ENCODE measurements around the gene NFE2L1. TPM values are rescaled to one million over a fixed set of nuclear protein-coding genes. Genes with fewer than 3 reads are reported as not detected.

The NFE2L1 gene
- polyA plus RNA-seq, 1 of the 3 experiments (the other 2 are of a cell fraction), result 159 TPM

DNA sequence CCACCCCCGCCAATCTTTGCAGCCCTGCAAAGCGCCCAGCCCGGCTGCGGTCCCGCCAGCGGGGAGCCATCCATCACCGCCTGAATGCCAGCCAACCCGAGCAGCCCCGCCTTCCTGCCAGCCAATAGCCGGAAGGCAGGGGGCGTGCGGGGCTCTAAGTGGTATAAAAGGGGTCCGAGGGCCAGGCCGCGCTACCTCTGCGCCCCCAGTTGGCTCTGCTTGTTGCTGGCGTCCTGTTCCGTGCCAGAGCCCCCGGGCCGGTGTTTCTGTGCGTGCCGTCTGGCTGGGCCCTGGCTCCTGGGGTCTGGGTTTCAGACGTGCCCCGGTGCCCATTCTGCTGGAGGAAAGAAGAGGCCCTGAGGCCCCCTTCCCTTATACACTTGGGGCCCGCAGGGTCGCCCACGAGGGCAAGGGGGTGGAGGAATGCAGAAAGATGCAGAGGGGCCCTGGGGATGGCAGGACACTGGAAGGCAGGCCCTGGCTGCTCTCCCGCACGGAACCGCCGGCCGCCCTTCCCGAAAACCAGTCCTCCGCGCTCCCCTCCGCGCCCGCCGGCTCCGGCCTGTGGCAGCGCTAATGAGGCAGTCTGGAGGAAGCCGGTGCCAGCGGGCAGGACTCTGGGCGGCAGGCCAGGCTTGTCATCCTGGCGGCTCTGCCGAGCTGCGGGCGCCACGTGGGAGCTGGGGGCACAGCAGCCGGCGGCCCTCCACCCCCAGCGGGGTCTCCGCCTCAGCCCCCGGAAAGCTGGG, 24.6 kb upstream of the NFE2L1 start:
- 5% methylated on average over 21 of the region's 54 CpGs for WGBS (ENCODE audit: low lambda C conversion rate)
- Histone ChIP-seq H3K9ac (peak overlapping the region; percentile 47; the same call in 1 of the 2 replicates), H3K79me2 (ENCODE audit: insufficient read depth) (no peaks in the 10 kb centered on the region), H3K27me3 (ENCODE audit: insufficient read depth) (no peaks in the 10 kb centered on the region), H4K20me1 (ENCODE audit: insufficient read depth) (no peaks in the 10 kb centered on the region), H3F3A (replicated peaks; ENCODE audit: insufficient read depth) (peaks cover 46% of the 10 kb centered on the region), H2AFZ (ENCODE audit: low read depth) (peak overlapping the region; percentile 95; the same call in 1 of the 2 replicates), H3K36me3 (replicated peaks in 1 of 2; ENCODE audit: control insufficient read depth in 1 of 2, insufficient read depth in 2 of 2, low read length in 1 of 2) (no peaks in the 10 kb centered on the region), H3K4me3 (ENCODE audit: low read depth in 2 of 2, low read length in 1 of 2) (peak overlapping the region; percentile 43 to 78), H3K9me3 (no peaks in the 10 kb centered on the region), H3K27ac (ENCODE audit: low read depth in 2 of 2, low read length in 1 of 2) (peak overlapping the region; percentile 68 to 88), H3K4me1 (ENCODE audit: control insufficient read depth in 1 of 2, insufficient read depth in 2 of 2, low read depth in 1 of 2, low read length in 1 of 2) (peaks cover 25 to 33% of the 10 kb centered on the region in 2 experiments; a peak in 3 of 4 replicates), H3K4me2 (peak overlapping the region; percentile 100), H3K9me2 (no peaks in the 10 kb centered on the region)
- peak; percentile 94 for DNase-seq
- ChIA-PET CTCF (interaction anchor here (0.5 to 31.3 kb wide), 10 partner anchors 8 to 107 kb away, joined by 3 to 1752 read pairs (median 6); partner anchors contain the start of genes CDK5RAP3 and NFE2L1), POLR2A (interaction anchor here (0.8 to 1.0 kb wide), 2 partner anchors 8 to 12 kb away, joined by 4 to 7 read pairs; no protein-coding TSS in a partner anchor)
- TF ChIP-seq TAF1 (IDR thresholded peaks at IDR 0.05; ENCODE audit: borderline replicate concordance, low read depth, low read length) (peak; percentile 16; the same call in 1 of the 2 replicates), POLR2AphosphoS5 (IDR thresholded peaks at IDR 0.05; ENCODE audit: low read depth, low read length) (peak; percentile 78), REST (IDR thresholded peaks at IDR 0.05; ENCODE audit: low read depth, low read length) (no peak), CHD2 (IDR thresholded peaks at IDR 0.05; ENCODE audit: low read length, partially characterized antibody) (peak; percentile 40), GABPA (IDR thresholded peaks at IDR 0.05; ENCODE audit: low read depth) (0 out of 2 replicates have a peak, but pooled peaks have one; percentile 10), USF2 (IDR thresholded peaks at IDR 0.05; ENCODE audit: borderline replicate concordance, low read depth, low read length) (no peak), CTCF (IDR thresholded peaks at IDR 0.05) (peak; percentile 48), MEF2A (IDR thresholded peaks at IDR 0.05; ENCODE audit: borderline replicate concordance, low read depth) (no peak), TCF12 (IDR thresholded peaks at IDR 0.05) (peak; percentile 34; the same call in 1 of the 2 replicates), PBX3 (IDR thresholded peaks at IDR 0.05) (peak; percentile 99), RAD21 (IDR thresholded peaks at IDR 0.05; ENCODE audit: low read length) (peak; percentile 37), SIN3A (IDR thresholded peaks at IDR 0.05; ENCODE audit: borderline replicate concordance, low read depth, low read length) (peak; percentile 94), FOXJ3 (CRISPR knock-in tag; IDR thresholded peaks at IDR 0.05) (peak; percentile 62; the same call in 1 of the 2 replicates), RCOR1 (IDR thresholded peaks at IDR 0.05; ENCODE audit: low read length) (peak; percentile 62), MAX (IDR thresholded peaks at IDR 0.05; ENCODE audit: low read depth) (peak; percentile 97), RFX5 (IDR thresholded peaks at IDR 0.05; ENCODE audit: low read length) (0 out of 2 replicates have a peak, but pooled peaks have one; percentile 53), FOSL2 (IDR thresholded peaks at IDR 0.05; ENCODE audit: borderline replicate concordance, low read depth) (no peak), EP300 (IDR thresholded peaks at IDR 0.05; ENCODE audit: borderline replicate concordance in 1 of 2, low read depth in 1 of 2, low read length in 1 of 2) (peak; percentile 39 to 51; a peak in 3 of 4 replicates), RXRA (IDR thresholded peaks at IDR 0.05; ENCODE audit: borderline replicate concordance, low read depth) (no peak)
- TF ChIP-seq, protein P1, sequence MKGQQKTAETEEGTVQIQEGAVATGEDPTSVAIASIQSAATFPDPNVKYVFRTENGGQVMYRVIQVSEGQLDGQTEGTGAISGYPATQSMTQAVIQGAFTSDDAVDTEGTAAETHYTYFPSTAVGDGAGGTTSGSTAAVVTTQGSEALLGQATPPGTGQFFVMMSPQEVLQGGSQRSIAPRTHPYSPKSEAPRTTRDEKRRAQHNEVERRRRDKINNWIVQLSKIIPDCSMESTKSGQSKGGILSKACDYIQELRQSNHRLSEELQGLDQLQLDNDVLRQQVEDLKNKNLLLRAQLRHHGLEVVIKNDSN (IDR thresholded peaks at IDR 0.05; ENCODE audit: borderline replicate concordance, low read depth), result peak; percentile 49; the same call in 1 of the 2 replicates
- TF ChIP-seq, protein P2, sequence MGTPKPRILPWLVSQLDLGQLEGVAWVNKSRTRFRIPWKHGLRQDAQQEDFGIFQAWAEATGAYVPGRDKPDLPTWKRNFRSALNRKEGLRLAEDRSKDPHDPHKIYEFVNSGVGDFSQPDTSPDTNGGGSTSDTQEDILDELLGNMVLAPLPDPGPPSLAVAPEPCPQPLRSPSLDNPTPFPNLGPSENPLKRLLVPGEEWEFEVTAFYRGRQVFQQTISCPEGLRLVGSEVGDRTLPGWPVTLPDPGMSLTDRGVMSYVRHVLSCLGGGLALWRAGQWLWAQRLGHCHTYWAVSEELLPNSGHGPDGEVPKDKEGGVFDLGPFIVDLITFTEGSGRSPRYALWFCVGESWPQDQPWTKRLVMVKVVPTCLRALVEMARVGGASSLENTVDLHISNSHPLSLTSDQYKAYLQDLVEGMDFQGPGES (IDR thresholded peaks at IDR 0.05; ENCODE audit: low read depth, low read length), result no peak

Data from SK-N-SH (cell line).